NOMO-1 treated with dmso at 0.1 percent for 144 hours (cell line): ENCODE results near the gene SGK1.
A peak's percentile ranks its signal among the peaks of the same experiment; 100 is the strongest.

Experiments
- DNase-seq: peaks from one replicate; lab custom pipeline; 2025; ENCODE audit not compliant: unreplicated experiment; lab: John Stamatoyannopoulos, UW

SGK1 gene

DNA sequence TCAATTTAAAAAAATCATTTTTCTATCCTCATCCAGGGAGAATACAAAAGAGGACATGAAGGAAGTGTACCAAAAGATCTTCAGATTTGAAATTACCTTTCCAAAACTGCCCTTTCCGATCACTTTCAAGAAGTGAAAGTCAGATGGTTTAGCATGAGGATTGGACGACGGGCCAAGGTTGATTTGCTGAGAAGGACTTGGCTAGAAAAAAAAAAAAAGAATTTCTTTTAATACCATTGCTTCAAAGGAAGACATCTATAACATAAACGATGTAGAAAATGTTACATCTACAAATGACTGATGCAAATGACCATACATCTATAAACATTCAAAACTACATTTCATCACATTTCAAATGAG, 144.6 kb downstream of the SGK1 start:
- DNase-seq: no peak

DNA sequence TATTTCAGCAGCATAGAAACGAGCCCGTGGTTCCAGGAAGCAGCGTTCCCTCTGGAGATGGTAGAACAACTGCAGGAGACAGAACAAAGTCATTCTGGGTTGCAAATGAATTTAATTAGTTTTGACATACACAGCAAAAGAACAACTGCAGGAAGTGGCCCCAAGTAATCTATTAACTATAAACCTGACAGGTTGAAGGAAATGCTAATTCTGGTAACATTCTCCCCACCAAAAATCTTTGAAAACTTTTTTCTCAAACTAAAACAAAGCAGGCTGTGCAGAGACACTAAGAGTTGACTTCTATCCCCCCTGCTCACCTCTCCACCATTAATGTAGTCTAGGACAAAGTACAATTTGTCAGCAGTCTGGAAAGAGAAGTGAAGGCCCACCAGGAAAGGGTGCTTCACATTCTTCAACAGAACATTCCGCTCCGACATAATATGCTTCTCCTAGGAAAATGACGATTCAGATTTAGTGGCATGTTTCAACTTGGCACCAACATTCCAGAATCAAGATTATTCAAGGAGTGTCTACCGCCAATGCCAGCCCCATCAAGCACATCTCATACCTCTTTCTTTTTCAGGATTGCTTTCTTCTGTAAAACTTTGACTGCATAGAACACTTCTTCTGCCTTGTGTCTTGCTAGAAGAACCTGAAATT, 145.1 kb downstream of the SGK1 start:
- no peak for DNase-seq

DNA sequence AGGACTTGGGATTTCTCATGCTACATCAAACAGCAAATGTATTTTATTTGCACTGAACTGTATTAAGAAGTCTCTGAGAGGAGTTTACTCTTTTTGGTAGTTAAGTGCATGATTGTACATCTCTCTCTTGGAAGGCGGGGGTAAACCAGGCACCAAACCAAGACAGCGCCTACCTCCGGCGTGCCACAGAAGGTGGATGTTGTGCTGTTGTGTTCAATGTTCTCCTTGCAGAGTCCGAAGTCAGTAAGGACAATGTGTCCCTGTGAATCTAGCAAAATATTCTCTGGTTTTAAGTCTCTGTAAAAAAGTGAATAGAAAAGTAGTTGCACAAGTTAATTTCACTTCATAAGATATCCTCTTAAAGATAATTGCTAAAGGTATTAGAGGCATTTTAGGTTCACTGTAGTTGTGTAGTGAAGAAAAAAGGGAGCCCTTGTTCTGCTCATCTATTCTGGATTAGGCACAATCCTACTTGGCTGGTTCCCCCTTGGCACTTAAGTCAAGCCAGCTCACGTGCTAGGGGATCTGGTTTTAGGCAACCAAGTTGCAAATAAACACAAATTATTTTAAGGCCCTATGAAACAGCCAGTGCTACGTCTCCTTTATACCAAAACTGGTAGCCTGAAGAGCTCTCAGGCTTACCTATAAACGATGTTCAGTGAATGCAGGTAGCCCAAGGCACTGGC, 145.7 kb downstream of the SGK1 start:
- DNase-seq: no peak

DNA sequence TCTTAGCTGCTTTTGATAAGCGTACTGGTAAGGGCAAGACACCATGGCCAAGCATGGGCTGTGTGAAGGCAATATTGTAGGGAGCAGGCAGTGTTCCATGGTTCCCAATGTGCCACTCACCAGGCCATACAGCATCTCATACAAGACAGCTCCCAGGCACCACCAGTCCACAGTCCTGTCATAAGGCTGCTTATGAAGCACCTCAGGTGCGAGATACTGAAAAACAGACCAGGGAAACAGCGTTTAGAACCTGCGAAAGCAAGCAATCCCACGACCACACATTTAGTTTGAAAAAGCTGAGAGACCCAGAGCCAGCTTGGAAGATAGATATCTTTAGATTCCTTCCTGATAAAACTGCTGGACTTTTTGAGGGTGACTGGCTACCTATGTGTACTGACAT, 146.4 kb downstream of the SGK1 start:
- DNase-seq: no peak

DNA sequence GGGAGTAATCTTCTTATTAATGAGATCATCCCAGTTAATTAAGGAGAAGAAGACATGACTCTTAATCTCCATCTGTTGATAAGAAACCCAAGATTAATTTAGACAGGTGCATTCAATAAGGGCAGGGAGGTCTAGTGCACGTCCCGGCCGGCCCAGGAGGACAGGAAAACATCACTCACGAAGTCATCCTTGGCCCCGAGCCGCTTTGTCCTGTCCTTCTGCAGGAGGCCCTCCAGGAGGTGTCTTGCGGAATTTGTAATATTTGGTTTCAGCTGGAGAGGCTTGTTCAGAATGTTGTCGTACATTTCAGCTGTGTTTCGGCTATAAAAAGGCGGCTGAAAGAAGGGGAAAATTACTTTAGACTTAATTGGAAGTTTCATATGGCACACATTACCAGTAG, 147.1 kb downstream of the SGK1 start:
- no peak for DNase-seq

DNA sequence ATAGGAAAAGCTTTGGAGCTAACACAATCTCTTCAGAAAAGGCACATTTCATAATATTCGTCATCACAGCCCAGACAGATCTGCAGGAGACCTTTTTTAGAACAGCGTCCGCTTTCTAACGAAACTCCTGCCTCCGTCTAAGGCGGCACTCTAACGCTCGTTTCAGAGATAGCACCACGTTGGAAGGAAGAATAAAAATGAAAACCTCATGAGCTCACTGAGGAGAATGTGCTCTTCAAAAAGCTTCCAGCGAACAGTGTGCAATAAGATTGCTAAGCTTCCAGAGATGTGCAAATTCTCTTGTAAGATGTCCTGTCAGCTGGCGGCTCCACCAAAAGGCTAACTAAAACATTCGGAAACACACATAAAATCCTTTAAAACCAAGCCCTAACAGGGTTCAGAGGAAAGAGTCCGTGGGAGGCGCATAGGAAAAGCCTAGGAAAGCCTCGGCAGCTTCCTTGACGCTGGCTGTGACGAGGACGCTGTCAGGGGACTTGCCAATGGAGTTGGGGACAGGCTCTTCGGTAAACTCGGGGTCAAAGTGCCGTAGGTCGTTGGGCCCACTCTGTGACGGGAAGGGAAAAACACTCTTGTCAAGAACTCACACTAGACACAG, 147.9 kb downstream of the SGK1 start:
- no peak for DNase-seq

DNA sequence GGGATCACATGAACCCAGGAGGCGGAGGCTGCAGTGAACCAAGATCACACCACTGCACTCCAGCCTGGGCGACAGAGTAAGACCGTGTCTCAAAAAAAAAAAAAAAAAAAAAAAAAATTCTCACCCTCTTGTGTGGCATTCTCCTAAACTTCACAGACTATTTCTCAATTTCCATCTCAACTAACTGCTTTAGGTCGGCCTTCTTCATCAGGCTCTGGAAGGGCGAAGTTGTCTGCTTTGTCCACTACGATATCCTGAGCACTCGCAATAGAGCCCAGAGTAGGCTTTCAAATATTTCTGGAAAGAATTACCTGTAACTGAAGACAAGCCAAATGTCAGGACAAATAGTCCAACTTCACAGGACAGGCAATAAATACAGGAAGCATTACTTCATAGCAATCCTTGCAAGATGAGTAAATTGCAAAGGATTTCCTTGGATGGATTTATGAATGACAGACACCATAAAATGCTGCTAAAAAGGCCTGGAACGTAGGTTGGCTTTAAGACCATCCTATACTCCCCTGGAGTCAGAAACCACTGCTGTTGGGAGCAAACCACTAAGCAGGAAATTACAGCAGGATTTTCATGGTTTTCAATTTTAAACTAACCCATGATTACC, 149.2 kb downstream of the SGK1 start:
- no peak for DNase-seq

DNA sequence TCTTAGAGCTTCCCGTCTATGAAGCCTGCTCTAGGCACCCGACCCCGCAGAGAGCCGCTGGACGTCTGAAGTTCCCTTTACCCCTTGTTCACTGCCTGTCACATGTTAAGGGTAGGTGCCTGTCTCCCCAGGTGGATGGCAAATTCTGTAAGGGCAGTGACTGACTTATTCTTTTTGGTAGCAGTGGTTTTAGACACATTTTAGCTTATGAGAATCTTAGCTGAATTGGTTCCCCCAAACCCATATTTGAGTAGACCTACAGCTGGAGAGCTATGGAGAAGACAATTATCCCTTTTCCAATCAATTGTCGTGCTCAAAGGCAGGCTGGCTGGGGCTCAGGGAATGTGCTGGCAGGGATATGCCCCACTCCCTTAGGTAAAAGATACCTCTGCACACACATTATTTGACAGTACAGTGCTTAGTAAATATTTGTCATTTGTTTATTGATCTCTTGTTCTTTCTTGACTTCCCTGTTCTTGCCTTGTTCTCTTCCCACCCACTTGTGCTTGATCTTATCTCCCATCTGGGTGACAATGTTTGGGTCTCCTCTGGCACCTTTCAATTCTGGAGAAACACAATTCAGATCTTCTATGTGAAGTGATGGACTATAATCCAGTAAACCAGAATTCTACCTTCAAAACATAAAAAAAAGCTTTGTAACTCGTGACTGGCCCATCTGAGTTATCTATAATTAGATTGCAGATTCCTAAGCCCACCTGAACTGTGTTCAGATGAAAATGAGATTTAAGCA, 151.2 kb downstream of the SGK1 start:
- DNase-seq: no peak

DNA sequence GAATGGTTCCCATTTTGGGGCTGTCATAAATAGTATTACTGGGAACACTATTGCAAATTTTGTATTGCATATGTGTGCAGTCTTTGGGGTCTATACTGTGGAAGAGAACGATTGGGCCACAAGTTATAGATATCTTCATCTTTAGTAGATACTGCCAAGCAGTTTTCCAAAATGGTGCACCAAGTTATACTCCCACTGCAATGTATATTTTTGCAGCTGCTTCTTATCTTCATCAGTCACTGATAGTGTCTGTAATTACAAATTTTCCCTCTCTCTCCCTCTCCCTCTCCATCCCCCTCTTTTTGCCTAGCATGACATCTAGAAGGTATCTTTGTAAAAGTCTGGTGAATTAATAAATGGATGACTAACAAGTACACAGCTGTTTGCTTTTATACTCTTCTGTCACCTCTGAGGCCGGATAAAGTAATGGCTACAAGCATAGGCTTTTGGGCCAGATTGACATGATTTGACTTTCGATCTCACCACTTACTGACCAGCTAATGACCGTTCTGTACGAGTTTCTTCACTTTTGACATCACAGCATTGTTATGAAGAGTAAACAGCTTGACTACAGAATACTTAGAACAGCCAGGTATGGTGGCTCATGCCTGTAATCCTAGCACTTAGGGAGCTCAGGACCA, 152.2 kb downstream of the SGK1 start:
- DNase-seq: no peak

DNA sequence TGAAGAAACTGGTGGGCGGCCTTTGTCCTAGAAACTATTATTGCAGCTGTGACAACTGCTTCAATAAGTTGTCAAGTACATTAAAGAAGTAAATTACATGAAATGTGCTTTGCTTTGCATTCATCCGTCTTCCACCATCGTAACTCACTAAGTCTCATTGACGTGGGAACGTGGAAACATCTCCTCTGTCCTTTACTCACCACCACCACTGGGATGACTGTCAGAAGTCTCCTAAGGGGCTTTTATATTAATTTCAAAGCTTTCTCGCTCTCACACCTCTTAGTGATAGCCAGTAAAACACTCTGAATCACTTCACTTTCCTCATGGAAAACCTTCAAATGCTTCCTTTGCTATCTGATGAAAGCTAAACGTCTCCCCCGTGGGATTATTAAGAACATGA, 153.6 kb downstream of the SGK1 start:
- DNase-seq: no peak

DNA sequence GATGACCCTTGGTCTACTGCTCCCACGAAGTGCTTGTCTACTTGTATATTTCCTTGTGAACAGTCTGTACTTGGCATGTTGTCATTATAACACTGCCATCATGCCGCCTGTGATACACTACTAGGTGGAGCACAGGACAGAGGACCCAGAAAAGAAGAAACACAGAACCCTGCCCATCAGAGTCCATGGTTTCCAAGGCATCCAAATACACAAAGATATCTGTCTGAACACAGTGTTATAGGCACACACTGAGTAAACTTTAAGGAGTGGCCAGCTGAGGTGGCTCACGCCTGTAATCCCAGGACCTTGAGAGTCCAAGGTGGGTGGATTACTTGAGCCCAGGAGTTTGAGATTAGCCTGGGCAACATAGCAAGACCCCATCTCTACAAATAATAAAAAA, 155.0 kb downstream of the SGK1 start:
- DNase-seq: no peak

DNA sequence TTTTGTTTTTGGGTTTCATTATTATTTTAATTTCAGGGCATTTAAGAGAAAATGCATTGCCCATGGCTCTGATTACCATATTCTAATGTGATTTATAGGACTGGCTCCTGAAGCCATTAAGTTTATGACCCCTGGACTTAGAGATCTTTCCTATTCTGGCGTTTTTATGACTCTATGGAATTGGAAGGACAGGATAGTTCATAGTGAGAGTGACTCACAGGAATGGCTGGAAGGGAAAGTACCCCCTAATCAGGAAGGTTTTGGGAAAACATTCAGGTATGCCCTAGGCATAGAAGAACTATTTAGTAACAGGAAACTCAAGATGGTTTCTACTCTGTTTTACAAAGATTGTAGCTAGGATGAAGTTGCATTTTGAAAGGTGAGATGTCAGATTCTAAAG, 156.9 kb downstream of the SGK1 start:
- no peak for DNase-seq

DNA sequence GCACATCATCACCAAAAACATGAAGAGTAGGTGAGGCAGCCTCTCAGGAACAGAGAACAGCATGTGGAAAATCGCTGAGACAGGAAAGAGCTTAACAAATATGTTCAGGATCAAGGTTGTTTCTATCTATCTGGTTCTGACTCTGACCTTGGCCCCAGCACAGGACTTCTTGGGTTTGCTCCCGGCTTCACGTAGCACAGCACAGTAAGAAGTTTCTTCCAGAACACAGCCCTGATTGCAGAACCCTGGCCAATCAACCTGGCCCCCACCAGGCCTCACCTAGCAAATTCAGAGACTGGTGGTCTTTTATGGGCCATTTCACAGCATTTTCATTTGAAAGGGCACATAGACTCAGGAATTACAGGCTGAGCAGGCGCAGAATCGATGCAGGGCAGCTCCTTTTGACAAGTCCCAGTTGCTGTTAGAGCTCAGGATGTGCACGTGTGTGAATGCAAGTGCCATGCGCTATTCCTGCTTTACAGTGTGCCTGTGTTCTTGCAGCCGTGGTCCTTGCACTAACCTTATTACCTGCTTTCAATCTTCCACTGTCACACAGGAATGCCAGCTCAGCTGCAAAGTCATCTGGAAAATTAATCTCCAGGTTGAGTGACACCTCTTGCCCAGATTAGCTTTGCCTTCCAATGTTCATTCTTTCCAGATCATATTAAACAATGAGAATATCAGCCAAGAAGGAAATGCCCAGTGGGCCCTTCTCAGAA, 165.0 kb downstream of the SGK1 start:
- no peak for DNase-seq

DNA sequence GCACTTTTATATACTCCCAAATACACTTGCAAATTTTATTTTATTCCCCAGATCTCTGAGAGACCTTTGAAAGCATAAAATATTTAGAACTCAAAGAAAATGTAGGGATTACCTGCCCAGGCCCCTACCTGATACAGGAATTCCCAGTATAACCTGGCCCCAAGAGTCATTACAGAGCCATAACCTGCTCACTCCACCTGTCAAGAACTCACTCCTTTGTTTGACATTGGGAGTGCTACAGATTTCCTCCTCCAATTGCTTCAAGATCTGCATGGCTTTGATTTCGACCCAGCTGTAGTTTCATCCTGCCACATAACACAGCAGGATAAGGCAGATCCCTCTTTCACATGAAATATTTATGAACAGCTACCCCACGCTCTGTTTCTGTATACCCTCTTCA, 169.3 kb downstream of the SGK1 start:
- no peak for DNase-seq

DNA sequence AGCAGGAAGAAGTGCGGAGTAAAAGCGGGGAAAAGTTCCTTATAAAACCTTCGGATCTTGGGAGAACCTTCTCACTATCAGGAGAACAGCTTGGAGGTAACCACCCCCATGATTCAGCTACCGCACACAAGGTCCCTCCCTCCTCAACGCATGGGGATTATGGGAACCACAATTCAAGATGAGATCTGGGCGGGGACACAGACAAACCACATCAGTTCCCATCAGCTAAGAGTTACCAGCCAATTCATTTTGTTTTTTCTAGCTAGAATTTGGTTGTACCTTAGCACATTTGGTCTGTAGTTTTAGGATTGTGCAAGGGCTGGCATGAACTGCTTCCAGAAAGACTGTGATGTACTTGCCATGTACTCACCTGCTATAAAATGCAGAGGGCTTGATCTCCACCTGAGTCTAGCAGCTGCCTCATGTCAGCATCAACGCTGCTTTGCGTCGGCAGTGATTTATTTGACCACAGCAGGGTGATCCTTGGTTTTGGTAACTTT, 170.8 kb downstream of the SGK1 start:
- DNase-seq: no peak

DNA sequence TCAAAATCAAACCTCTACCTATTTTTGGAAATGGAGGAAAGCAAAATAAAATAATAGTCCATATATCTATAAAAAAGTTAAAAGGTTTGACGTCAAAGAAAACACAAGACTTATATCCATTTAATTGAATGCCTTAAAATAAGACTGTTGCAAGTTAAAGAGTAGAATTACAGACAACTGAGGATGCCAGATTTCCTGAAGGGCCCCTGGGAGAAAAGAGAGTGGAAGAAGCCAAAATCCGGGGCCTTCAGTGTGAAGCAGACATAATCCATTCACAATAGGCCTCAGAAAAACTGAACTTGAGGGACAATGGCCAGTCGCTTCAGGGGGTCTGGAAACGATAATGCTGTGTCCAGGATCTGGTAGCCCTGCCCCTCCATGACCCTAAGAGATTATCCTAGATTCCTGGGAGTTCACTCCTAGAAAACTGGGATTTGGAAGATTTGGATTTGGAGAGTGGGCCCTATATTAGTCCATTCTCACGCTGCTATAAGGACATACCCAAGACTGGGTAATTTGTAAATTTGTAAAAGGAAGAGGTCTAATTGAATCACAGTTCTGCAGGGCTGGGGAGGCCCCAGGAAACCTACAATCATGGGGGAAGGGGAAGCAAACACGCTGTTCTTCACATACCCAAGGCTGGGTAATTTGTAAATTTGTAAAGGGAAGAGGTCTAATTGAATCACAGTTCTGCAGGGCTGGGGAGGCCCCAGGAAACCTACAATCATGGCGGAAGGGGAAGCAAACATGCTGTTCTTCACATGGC, 171.5 kb downstream of the SGK1 start:
- no peak for DNase-seq

DNA sequence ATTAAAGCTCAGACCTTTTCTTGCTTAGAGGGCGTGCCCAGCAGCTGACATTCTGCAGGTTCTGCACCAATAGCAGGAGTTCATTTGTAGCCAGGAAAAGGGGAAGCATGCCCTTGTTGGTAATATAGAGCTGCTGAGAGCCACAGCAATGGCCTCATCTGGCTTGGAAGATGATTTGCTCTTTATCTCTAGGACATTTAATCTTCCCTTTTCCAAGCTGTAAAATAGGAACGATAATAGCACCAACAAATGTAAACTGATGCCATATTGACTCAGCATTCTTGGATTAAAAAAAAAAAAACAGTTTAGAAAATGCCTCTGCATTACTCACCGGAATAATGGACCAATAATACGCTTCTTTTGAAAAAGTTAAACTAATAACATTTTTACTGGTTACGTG, 172.1 kb downstream of the SGK1 start:
- peak; percentile 44 for DNase-seq

DNA sequence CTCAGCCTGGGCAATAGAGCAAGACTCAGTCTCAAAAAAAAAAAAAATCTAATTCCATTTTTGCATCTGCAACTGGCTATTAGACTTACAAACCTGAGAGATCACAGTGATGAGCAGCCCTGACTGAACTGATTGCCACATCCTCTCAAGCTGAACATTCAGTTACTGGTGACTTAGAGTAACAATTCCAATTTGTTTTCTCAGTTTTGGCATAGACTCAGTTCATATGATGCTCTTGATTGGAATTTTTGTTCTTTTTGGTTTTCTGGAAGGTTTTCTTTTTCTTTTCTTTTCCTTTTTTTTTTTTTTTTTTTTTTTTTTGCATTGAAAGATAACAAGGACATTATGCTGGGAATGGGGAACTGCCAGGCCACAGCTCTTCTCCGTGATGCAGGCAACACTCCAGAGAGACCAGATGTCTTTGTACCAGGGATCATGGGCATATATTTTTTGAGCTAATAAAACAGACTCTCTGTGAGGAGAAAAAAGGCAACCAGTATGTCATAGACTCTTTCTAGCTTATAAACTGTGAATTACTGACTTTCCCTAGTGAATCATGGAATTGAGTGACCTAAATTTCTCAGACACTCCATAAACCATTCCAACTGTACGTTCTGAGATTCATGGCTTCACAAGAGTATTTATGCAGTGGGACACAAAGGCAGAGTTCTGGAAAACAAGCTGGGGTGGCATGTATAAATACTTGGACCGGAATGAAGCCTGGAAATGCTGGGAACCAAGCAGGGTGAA, 179.5 kb downstream of the SGK1 start:
- DNase-seq: no peak

DNA sequence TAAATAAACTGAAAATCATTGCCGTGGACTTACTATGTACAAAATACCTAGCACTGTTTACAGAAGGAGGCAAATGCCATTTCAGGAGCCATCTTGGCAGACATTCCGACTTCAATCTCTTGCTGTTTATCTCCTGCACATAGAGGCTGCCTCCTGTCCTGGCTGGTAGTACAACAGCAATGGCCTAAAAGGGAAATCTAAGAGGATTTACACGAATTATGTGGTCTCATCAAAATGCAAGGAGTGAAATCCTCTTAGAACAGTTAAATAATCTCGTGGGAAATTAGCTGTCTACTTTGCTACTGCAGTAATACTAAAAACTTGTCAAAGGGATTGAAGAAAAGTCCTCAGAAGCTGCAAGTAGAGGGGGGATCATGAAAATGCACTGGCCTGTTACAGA, 183.3 kb downstream of the SGK1 start:
- DNase-seq: no peak
